ENCODE measurements around the gene ZNF468.
"Not testable (repeated sequence)": the region's sequence is repeated elsewhere in the genome, so short reads cannot be mapped to it uniquely, and the experiment has no call there.

The ZNF468 gene

DNA sequence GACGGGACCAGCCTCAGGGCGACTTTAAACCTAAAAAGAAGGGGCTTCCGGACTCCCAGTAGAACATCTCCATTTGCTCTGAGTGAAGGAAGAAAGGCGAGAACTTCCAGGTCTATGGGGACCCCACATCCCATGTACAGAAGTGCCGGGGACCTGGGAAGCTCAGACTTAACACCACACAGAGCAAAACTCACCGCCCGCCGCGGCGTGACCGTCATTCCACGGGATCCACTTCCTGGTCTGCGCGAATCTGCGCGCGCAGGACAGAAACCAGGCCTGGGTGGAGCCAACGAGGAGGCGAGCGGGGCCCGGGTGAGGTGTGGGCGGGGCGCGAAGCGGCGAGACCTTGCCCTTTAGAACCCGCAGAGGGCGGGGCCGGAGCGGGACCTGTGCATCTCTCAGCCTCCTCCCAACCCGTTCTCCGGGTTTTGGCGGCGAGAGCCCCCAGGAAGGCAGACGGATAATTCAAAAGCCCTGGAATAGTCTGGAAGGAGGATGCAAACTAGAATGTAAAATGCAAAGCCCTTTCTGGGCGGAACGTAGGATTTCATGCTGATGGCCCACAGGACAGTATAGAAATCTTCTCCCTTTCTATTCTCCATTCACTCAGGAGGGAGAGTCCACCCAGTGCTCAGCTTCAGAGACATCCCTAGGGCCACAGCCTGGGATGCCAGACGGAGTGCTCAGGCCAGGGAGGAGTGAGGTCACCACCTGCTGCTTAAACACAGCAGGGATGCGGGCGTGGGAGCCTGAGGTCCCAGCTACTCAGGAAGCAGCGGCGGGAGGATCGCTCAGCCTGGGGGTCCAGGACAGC, at the start of gene ZNF468:
TSS of gene ZNF468 (minus strand) at position 242 of the 814 bp plus-strand sequence. CDS start 3,347 bp downstream, outside the sequence.
- peak; percentile 48 to 52 for DNase-seq (ENCODE audit: low read depth in 2 of 2)

DNA sequence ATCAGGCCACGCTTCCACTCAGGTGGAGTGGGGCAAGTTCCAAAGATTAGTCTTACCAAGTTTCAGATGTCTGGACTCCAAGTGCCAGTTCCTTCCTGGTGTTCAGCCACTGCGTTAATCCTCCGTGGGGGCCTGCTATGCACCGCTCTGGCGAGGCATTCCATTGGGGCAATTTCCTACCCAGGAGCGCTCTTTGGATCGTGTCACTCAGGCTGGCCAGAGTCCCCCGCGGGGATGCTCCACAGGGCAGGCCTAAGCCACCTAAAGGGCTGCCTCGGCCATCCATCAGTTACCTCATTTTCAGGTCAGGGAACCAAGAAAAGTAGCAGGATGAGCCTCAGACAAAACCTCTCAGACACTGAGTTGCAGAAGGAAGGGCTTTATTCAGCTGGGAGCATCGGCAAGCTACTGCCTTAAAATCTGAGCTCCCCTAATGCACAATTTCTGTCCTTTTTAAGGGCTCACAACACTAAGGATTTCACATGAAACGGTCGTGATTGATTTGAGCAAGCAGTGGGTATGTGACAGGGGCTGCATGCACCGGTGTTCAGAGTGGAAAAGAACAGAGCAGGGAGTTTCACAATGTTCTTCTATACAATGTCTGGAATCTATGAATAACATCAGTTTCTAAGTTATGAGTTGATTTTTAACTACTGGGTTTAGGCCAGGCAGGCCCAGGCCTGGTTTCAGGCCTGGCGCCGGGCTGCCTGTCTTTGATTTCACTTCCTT, 46.8 kb upstream of the ZNF468 start:
- DNase-seq (ENCODE audit: low read depth in 2 of 2): not testable (repeated sequence)

DNA sequence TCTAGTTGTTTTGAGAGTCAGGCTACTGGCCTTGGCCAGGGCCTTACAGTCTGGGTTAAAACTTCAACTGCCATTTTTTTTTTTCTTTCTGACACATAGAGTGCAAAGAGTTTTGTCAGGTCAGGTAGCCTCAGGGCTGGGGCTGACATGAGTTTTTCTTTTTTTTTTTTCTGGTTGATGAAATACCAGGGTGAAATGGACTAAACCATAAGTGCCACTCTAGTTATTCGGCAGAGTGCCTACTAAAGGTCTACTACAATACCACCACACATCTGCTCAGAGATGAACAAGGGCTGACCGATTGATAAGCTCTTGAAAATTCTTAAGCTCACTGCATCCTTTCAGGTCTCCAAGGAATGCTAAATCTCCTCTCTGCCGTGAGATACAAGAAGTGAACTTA, 44.4 kb upstream of the ZNF468 start:
- DNase-seq (ENCODE audit: low read depth in 2 of 2): no peak

DNA sequence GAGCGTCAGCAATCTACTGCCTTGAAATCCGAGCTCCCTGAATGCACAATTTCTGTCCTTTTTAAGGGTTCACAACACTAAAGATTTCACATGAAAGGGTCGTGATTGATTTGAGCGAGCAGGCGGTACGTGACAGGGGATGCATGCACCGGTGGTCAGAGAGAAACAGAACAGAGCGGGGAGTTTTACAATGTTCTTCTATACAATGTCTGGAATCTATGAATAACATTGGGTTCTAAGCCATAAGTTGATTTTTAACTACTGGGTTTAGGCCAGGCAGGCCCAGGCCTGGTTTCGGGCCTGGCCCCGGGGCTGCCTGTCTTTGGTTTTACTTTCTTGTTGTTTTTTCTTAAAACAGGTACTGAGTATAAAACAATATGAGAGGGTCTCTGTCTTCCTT, 41.2 kb upstream of the ZNF468 start:
- DNase-seq (ENCODE audit: low read depth in 2 of 2): not testable (repeated sequence)

DNA sequence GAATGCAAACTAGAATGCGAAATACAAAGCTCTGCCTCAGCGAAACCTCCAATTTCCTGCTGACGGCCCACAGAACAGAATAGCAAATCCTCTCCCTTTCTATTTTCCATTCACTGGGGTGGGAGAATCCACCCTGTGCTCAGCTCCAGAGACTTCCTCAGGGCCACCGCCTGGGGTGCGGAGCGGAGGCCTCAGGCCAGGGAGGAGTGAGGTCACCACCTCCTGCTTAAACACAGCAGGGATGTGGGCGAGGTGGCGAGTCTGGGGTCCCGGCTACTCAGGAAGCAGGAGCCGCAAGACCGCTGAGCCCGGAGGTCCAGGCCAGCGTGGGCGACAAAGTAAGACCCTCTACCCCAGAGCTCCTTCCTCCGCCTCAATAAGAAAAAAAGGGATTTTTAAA, 40.7 kb upstream of the ZNF468 start:
- DNase-seq (ENCODE audit: low read depth in 2 of 2): no peak

DNA sequence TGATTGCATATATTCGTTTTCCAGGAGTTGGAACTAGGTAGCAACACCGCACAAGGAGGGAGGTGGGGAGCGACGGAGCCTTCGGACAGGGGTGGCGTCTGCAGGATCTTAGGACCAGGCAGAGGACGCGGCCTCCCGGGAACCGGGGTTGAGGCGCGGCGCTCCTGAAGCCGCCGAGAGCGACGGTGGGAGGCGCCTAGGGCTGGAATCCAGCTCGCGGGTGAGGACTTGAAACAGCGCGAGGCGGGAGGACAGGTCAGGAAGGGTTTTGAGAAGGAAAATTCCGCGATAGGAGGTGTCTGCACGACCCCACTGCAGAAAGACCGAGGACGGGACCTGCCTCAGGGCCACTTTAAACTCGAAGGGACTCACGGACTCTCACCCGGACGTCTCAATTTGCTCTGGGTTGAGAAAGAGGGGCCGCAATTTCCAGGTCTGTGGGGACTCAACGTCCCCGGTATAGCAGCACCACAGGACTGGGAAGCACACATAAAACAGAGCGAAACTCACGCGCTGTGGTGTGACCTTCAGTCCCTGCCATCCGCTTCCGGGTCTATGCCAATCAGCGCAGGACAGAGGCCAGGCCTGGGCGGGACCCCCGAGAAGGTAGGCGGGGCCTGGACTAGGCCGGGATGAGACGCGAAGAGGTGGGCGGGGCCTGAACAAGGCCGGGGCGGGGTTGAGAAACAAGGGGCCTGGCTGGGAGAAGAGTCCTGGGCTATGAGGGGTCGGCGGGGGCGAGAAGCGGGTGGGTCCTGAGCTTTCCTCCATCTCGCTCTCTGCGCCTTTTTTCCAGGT, 39.9 kb upstream of the ZNF468 start, which contains the start of gene ZNF320:
TSS of gene ZNF320 (minus strand) at position 498 of the 798 bp plus-strand sequence. CDS start 7,380 bp downstream, outside the sequence.
- peak; percentile 78 to 81 for DNase-seq (ENCODE audit: low read depth in 2 of 2)

DNA sequence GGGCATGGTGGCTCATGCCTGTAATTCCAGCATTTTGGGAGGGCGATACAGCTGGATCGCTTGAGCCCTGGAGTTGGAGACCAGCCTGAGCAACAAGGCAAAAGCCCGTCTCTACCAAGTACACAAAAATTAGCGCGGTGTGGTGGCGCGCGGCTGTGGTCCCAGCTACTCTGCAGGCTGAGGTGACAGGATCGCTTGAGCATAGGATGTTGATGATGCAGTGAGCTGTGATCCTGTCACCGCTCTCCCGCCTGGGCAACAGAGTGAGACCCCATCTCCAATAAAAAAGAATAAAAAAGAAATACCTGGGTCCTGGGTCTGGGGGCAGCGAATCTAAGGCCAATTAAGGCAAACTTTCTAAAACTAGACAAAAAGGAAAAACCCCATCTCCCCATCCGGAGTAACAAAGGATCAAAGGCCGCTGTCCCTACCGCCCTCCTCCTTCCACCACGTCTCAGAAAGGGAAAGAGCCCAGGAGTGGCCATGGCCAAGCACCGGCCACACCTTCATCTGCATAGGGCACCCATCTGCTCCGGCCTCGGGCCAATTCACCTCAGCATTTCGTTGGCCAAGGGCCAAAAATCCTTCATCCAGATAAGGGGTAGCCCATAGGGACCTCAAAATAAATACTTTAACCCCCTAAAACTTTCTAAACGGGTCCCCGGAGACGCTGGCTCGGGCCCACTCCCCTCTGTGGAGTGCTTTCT, 39.2 kb upstream of the ZNF468 start:
- no peak for DNase-seq (ENCODE audit: low read depth in 2 of 2)

DNA sequence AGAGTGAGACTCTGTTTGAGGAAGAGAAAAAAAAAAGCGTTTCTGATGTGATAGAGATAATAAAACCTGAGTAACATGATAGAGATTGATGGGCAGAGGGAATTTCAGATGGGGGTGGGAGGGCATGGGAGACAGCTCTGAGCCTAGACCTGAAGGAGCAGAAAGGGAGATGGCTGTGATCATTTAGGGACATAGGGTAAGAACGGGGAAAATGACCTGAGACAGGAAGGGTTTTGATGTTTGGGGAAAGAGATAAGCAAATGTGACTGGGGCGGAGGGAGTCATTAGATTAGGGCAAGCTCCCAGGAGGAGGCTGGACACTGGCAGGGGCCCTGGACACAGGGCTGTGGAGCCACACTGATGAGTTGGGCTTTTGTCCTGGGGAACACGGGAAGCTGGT, 33.9 kb upstream of the ZNF468 start:
- no peak for DNase-seq (ENCODE audit: low read depth in 2 of 2)

DNA sequence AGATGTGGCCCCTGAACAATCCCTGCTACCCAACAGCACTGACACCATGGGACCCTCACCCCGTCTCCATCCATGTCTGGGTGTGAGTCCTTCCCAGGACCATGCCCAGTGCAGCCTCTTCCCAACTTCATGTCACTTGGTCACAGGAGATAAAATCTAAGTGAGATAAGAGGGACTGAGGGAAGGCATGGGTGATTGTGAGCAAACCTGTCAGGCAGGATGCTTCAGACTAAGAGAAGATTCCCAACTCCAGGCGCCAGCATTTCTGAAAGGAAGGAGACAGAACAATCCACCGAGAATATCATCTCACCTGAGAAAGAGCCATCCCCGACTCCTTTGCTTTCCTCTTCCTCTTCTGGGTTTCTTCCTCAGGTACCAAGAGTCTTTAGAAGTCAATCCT, 32.5 kb upstream of the ZNF468 start:
- DNase-seq (ENCODE audit: low read depth in 2 of 2): no peak

DNA sequence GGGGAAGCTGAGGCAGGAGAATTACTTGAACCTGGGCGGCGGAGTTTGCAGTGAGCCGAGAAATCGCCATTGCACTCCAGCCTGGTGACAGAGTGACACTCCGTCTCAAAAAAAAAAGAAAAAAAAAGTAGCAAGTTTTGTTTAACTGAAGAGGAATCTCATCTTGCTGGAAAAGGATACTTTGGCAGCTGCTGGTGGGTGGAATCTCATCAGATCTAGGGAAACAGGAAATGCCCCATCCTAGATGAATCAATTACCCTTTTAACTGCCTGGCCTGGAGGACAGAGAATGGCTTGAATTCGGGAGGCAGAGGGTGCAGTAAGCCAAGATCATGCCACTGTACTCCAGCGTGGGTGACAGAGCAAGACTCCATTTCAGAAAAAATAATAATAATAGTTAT, 31.7 kb upstream of the ZNF468 start:
- DNase-seq (ENCODE audit: low read depth in 2 of 2): no peak

DNA sequence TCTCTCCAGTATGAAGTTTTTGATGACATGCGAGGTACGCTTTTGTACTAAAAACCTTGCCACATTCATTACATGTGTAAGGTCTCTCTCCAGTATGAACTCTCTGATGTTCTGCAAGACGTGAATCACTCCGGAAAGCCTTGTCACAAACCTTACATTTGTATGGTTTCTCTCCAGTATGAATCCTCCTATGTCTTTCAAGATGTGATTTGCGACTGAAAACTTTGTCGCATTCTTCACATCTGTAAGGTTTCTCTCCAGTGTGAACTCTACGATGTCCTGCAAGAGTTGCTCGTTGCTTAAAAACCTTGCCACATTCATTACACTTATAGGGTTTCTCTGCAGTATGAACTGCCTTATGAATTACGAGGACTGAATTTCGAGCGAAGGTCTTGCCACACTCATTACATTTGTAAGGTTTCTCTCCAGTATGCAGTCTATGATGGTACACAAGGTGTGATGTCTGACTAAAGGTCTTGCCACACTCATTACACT, 23.5 kb upstream of the ZNF468 start:
- DNase-seq (ENCODE audit: low read depth in 2 of 2): no peak

DNA sequence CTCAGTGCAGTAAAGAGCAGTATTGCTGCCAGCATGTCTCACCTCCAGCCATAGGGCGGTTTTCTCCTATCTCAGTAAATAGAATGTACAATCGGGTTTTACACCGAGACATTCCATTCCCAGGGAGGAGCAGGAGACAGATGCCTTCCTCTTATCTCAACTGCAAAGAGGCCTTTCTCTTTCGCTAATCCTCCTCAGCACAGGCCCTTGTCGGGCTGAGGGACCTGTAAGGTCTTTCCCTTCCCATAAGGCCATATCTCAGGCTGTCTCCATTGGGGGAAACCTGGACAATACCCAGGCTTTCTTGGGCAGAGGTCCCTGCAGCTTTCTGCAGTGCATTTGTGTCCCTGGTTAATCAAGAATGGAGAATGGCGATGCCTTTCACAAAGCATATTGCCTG, 15.6 kb upstream of the ZNF468 start:
- not testable (repeated sequence) for DNase-seq (ENCODE audit: low read depth in 2 of 2)

DNA sequence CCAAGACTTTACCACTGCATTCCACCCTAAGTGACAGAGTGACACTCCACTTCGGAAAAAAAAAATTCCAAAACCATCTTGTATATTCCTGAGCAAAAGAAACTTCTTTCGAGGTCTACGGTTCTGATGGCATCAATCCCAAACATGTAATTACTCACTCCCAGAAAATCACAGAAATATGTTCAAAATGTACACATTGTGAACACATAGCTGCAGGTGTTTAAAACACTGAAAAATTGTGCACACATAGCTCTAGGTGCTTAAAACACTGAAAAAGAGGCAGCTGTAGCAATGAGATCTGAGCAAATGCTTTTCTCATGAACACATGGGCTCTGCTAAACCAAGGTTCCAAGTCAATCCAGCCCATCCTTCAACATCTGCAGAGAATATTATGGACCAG, 14.0 kb upstream of the ZNF468 start:
- no peak for DNase-seq (ENCODE audit: low read depth in 2 of 2)

DNA sequence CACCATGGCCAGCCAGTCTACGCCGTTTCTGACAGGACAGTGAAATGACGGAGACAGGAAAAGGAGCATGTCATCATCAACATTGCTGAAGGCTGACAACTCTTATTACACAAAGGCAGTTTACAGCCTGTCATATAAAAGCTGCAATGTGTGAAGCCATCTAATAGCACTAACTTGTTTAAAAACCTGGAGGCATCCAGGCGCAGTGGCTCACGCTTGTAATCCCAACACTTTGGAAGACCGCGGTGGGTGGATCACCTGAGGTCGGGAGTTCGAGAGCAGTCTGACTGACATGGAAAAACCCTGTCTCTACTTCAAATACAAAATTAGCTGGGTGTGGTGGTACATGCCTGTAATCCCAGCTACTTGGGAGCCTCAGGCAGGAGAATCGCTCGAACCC, 10.6 kb upstream of the ZNF468 start:
- DNase-seq (ENCODE audit: low read depth in 2 of 2): not testable (repeated sequence)

DNA sequence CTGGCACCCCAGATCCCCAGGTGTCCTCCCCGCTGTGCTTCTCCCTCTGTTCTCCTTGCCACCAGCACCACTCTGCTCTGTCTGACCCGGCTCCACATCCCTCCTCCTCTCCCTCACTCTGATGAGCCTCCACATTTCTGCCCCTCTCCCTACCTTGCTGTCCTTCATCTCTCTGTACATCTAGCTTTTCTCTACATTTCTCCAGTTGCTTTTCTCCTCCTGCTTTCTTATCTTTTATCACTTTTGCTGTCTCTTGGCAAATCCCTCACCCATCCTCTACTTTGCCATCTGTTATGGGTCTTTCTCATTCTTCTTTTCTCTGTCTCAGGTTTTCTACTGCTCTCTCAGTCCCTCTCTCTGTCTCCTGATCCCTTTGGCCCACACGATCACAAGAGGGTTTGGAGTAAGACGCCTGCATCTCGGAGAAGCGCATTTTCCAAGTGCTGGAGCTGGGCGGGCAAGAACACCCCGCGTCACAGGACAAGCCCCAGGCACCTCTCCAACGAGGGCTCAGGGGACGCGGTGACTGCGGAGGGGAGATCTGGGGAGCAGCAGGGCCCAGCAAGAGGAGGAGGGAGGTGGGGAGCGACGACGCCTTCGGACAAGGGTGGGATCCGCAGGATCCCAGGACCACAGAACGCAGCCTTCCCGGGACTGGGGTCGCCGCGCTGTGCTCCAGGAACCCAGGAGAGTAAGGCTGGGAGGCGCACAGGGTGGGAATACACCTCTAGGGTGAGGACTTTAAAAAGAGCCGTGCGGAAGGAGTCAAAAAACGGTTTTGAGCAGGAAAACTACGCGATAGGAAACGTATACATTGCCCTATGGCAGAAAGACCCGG, 660 bp downstream of the ZNF468 start:
- not testable (repeated sequence) for DNase-seq (ENCODE audit: low read depth in 2 of 2)

DNA sequence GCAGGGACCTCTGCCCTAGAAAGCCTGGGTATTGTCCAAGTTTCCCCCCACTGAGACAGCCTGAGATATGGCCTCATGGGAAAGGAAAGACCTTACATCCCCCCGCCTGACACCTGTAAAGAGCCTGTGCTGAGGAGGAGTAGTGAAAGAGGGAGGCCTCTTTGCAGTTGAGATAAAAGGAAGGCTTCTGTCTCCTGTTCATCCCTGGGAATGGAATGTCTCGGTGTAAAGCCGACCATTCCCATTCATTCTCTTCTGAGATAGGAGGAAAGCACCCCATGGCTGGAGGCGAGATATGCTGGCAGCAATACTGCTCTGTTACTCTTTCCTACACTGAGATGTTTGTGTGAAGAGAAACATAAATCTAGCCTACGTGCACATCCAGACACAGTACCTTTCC, 10.1 kb downstream of the ZNF468 start:
- DNase-seq (ENCODE audit: low read depth in 2 of 2): not testable (repeated sequence)

DNA sequence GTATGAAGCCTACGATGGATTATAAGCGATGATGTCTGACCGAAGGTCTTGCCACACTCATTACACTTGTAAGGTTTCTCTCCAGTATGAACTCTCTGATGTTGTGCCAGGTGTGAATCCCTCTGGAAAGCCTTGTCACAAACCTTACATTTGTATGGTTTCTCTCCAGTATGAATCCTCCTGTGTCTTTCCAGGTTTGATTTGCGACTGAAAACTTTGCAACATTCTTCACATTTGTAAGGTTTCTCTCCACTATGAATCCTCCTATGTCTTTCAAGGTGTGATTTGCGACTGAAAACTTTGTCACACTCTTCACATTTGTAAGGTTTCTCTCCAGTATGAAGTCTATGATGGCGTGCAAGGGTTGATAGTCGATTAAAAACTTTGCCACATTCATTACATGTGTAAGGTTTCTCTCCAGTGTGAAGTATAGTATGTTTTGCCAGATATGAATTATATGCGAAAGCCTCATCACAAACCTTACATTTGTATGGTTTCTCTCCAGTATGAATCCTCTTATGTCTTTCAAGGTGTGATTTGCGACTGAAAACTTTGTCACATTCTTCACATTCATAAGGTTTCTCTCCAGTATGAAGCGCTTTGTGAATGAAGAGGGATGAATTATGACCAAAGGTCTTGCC, 16.5 kb downstream of the ZNF468 start:
- DNase-seq (ENCODE audit: low read depth in 2 of 2): not testable (repeated sequence)

DNA sequence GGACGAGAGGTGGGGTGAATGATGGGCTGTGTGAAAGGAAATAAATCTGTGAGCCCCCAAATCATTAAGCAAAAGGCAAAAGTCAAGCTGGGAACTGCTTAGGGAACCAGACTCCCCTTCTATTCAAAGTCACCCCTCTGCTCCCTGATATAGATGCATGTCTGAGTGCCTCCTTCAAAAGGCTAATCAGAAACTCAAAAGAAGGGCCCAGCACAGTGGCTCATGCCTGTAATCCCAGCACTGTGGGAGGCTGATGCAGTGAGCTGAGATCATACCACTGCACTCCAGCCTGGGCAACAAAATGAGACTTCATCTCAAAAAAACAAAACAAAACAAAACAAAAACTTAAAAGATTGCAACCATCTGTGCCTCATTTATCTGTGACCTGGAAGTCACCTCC, 23.1 kb downstream of the ZNF468 start:
- DNase-seq (ENCODE audit: low read depth in 2 of 2): not testable (repeated sequence)

DNA sequence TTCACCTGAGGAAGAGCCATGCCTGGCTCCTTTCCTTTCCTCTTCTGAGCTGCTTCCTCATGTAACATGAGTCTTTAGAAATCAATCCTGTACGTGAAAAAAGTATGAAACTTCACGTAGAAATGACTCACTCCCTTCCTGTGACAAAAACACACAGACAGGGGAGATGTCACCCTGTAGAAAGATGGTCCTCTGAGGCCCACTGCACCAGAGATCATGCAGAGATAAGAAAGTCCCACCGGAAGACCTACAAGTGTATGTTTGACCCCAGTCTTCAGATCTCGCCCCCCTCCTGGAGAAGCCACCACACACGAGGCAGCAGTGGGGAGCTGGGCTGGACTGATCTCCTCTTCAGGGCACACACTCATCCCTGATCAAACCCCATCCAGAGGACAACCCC, 23.9 kb downstream of the ZNF468 start:
- not testable (repeated sequence) for DNase-seq (ENCODE audit: low read depth in 2 of 2)

DNA sequence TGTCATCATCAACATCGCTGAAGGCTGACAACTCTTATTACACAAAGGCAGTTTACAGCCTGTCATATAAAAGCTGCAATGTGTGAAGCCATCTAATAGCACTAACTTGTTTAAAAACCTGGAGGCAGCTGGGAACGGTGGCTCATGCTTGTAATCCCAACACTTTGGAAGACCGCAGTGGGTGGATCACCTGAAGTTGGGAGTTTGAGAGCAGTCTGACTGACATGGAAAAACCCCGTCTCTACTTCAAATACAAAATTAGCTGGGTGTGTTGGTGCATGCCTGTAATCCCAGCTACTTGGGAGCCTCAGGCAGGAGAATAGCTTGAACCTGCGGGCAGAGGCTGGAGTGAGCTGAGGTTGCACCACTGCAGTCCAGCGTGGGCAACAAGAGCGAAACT, 27.6 kb downstream of the ZNF468 start:
- not testable (repeated sequence) for DNase-seq (ENCODE audit: low read depth in 2 of 2)
